T-helper 17 cell (primary cell): ENCODE measurements around the gene U2AF1L4. TPM values are rescaled to one million over a fixed set of nuclear protein-coding genes. Genes with fewer than 3 reads are reported as not detected.
"Not testable (repeated sequence)": the region's sequence is repeated elsewhere in the genome, so short reads cannot be mapped to it uniquely, and the experiment has no call there.

Experiments used
- ATAC-seq: fragments of 150-1000 bp; cut with Tn5 transposase; 2 replicates; pipeline ENCODE4 v1.10.0; 2021; ENCODE audit warnings: mild to moderate bottlenecking, moderate library complexity
- DNase-seq, 3 donors: peaks; one replicate each; pipeline versions ENCODE4 v3.0.0 to v3.0.0-alpha.2; 2020 to 2021
- H3K9me3 ChIP-seq: one replicate; pipeline ENCODE4 v1.7.0; 2013; ENCODE audit warnings: low read length, mild to moderate bottlenecking; ENCODE audit not compliant: control insufficient read depth, poor library complexity, severe bottlenecking
- H3K27ac Mint-ChIP-seq: one replicate; pipeline ENCODE4 v1.8.0; 2022; ENCODE audit warnings: mild to moderate bottlenecking, moderate library complexity, mixed read lengths
- H3K27me3 Mint-ChIP-seq: one replicate; pipeline ENCODE4 v1.8.0; 2022; ENCODE audit warnings: mixed read lengths
- H3K36me3 Mint-ChIP-seq: one replicate; pipeline ENCODE4 v1.8.0; 2022; ENCODE audit warnings: low read depth, mixed read lengths
- H3K4me1 Mint-ChIP-seq: one replicate; pipeline ENCODE4 v1.8.0; 2022; ENCODE audit warnings: mild to moderate bottlenecking, mixed read lengths
- H3K4me3 Mint-ChIP-seq: one replicate; pipeline ENCODE4 v1.8.0; 2022; ENCODE audit warnings: mild to moderate bottlenecking, moderate library complexity, mixed read lengths
- total RNA-seq, 4 donors: library from RNA in 2 of 4; stranded (reverse) in 2 of 4; gene quantifications; one replicate each; pipeline ENCODE4 v1.2.3 and lab custom pipeline; 2022 to 2026

Gene U2AF1L4
- total RNA-seq, 2 donors from 2014 or later: 48.1 to 68.2 TPM

- ATAC-seq: peak; percentile 99
- Mint-ChIP-seq H3K27me3 (no peaks in the 10 kb centered on the region), H3K4me3 (peak within 1 kb of the TSS; percentile 89), H3K27ac (no peak within 1 kb of the TSS), H3K4me1 (peaks cover 21% of the 10 kb centered on the region), H3K36me3 (no peaks in the 10 kb centered on the region)
- H3K9me3 ChIP-seq: no peaks in the 10 kb centered on the region
- DNase-seq: peak; percentile 98 to 99 (median 99)
Measured at GRCh38 chr19:35775298-35776101, 30.3 kb upstream of the U2AF1L4 start, which contains the start of gene ARHGAP33. Gene ARHGAP33 (plus strand): TSS chr19:35775564. CDS start chr19:35775659, 95 bp downstream.

GRCh38 chr19:35775046-35775297 lies 29.8 kb upstream of the U2AF1L4 start:
- no peak overlapping the region for H3K27ac Mint-ChIP-seq
- no peaks in the 10 kb centered on the region for H3K27me3 Mint-ChIP-seq
- peaks cover 23% of the 10 kb centered on the region for H3K4me1 Mint-ChIP-seq
- H3K4me3 Mint-ChIP-seq: peak overlapping the region; percentile 89
- DNase-seq (no peak), ATAC-seq (no peak)
- no peaks in the 10 kb centered on the region for H3K36me3 Mint-ChIP-seq
- H3K9me3 ChIP-seq: no peaks in the 10 kb centered on the region

- H3K27ac Mint-ChIP-seq: no peak overlapping the region
- H3K9me3 ChIP-seq: no peaks in the 10 kb centered on the region
- ATAC-seq (no peak), DNase-seq (no peak)
- peak overlapping the region; percentile 89 for H3K4me3 Mint-ChIP-seq
- peaks cover 23% of the 10 kb centered on the region for H3K4me1 Mint-ChIP-seq
- H3K36me3 Mint-ChIP-seq: no peaks in the 10 kb centered on the region
- H3K27me3 Mint-ChIP-seq: no peaks in the 10 kb centered on the region
Measured at GRCh38 chr19:35774274-35775045, 29.2 kb upstream of the U2AF1L4 start.

- Mint-ChIP-seq H3K4me3 (no peak overlapping the region), H3K4me1 (peaks cover 21% of the 10 kb centered on the region), H3K36me3 (no peaks in the 10 kb centered on the region), H3K27me3 (no peaks in the 10 kb centered on the region), H3K27ac (no peak overlapping the region)
- DNase-seq (no peak), ATAC-seq (no peak)
- no peaks in the 10 kb centered on the region for H3K9me3 ChIP-seq
Measured at GRCh38 chr19:35773020-35773806, 28.0 kb upstream of the U2AF1L4 start.

- not testable (repeated sequence) for H3K9me3 ChIP-seq, DNase-seq, H3K27me3 Mint-ChIP-seq, H3K4me3 Mint-ChIP-seq, H3K36me3 Mint-ChIP-seq, H3K27ac Mint-ChIP-seq, ATAC-seq
- H3K4me1 Mint-ChIP-seq: peaks cover 21% of the 10 kb centered on the region
Measured at GRCh38 chr19:35772362-35772761, 27.1 kb upstream of the U2AF1L4 start.

- Mint-ChIP-seq H3K27ac (no peak overlapping the region), H3K4me1 (peaks cover 5% of the 10 kb centered on the region), H3K4me3 (no peak overlapping the region), H3K36me3 (peaks cover 2% of the 10 kb centered on the region), H3K27me3 (no peaks in the 10 kb centered on the region)
- DNase-seq: no peak
- H3K9me3 ChIP-seq: no peaks in the 10 kb centered on the region
- no peak for ATAC-seq
Measured at GRCh38 chr19:35768082-35768421, 22.8 kb upstream of the U2AF1L4 start.

- no peaks in the 10 kb centered on the region for H3K9me3 ChIP-seq
- Mint-ChIP-seq H3K27me3 (no peaks in the 10 kb centered on the region), H3K36me3 (peaks cover 2% of the 10 kb centered on the region), H3K27ac (no peak overlapping the region), H3K4me1 (peaks cover 5% of the 10 kb centered on the region), H3K4me3 (no peak overlapping the region)
- DNase-seq (no peak), ATAC-seq (no peak)
Measured at GRCh38 chr19:35767288-35768081, 22.3 kb upstream of the U2AF1L4 start.

- Mint-ChIP-seq H3K36me3 (peaks cover 5% of the 10 kb centered on the region), H3K4me1 (peaks cover 5% of the 10 kb centered on the region), H3K27me3 (no peaks in the 10 kb centered on the region), H3K4me3 (no peak overlapping the region), H3K27ac (no peak overlapping the region)
- no peak for ATAC-seq
- H3K9me3 ChIP-seq: no peaks in the 10 kb centered on the region
- DNase-seq: no peak
Measured at GRCh38 chr19:35766571-35767104, 21.4 kb upstream of the U2AF1L4 start.

GRCh38 chr19:35764432-35765315 lies 19.5 kb upstream of the U2AF1L4 start:
- peaks cover 5% of the 10 kb centered on the region for H3K36me3 Mint-ChIP-seq
- ATAC-seq: no peak
- DNase-seq: no peak
- no peaks in the 10 kb centered on the region for H3K27me3 Mint-ChIP-seq
- peaks cover 3% of the 10 kb centered on the region for H3K4me1 Mint-ChIP-seq
- H3K27ac Mint-ChIP-seq: no peak overlapping the region
- no peak overlapping the region for H3K4me3 Mint-ChIP-seq
- no peaks in the 10 kb centered on the region for H3K9me3 ChIP-seq

- peaks cover 8% of the 10 kb centered on the region for H3K36me3 Mint-ChIP-seq
- ATAC-seq (no peak), DNase-seq (no peak)
- peak overlapping the region; percentile 74 for H3K27ac Mint-ChIP-seq
- H3K27me3 Mint-ChIP-seq: no peaks in the 10 kb centered on the region
- H3K4me3 Mint-ChIP-seq: no peak overlapping the region
- H3K4me1 Mint-ChIP-seq: peaks cover 22% of the 10 kb centered on the region
- H3K9me3 ChIP-seq: no peaks in the 10 kb centered on the region
Measured at GRCh38 chr19:35760711-35761349, 15.6 kb upstream of the U2AF1L4 start.

GRCh38 chr19:35759697-35760096 lies 14.5 kb upstream of the U2AF1L4 start:
- peak overlapping the region; percentile 74 for H3K27ac Mint-ChIP-seq
- no peak for DNase-seq

More at GRCh38 chr19:35759697-35760096, 14.5 kb upstream of the U2AF1L4 start:
- peak overlapping the region; percentile 57 for H3K4me3 Mint-ChIP-seq
- no peak for ATAC-seq
- no peaks in the 10 kb centered on the region for H3K9me3 ChIP-seq
- H3K4me1 Mint-ChIP-seq: peaks cover 23% of the 10 kb centered on the region
- no peaks in the 10 kb centered on the region for H3K27me3 Mint-ChIP-seq
- H3K36me3 Mint-ChIP-seq: peaks cover 6% of the 10 kb centered on the region
